GM06990 (cell line): Measurements from ENCODE around the gene CSAD.

ENCODE experiments used
- DNase-seq: peaks from one replicate; pipeline ENCODE4 v3.0.0-alpha.2; 2011; ENCODE audit not compliant: insufficient read length; ENCODE audit errors: extremely low read depth
- H3K27me3 ChIP-seq: replicated peaks from 2 replicates; pipeline ENCODE4 v1.6.0; 2011; ENCODE audit warnings: low read length; ENCODE audit not compliant: control insufficient read depth, insufficient read depth
- H3K36me3 ChIP-seq: 2 replicates; pipeline ENCODE4 v1.5.1; 2011; ENCODE audit warnings: low read length; ENCODE audit not compliant: control insufficient read depth, insufficient read depth
- H3K4me3 ChIP-seq: replicated peaks from 2 replicates; pipeline ENCODE4 v1.5.1; 2011; ENCODE audit warnings: low read depth, mild to moderate bottlenecking, control low read depth, low read length
- TF ChIP-seq, protein P1 (sequence below): IDR thresholded peaks from 2 replicates; pipeline ENCODE4 v1.5.1; 2011; ENCODE audit warnings: low read length, control low read depth, mild to moderate bottlenecking, inconsistent platforms; ENCODE audit not compliant: insufficient read depth, poor library complexity, severe bottlenecking

CSAD gene

DNA sequence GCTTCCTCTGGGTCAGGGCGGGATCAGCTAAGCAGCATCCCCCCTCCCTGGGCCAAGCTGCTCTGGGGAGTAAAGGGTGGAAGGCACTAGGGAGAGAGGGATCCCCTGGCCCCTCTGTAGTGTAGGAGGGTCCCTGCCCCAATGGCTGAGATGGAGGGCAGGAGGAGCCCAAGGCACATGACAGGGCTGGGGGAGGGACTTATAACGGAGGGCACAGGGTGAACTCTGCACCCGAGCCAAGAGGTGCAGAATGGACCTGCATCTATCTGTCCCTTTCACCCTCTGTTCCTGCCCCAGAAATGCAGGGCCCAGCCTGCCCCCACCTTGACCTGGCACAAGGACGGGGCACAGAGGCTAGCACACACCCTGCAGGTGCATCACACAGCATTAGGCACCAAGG is 30.1 kb upstream of the CSAD start:
- Histone ChIP-seq H3K27me3 (no peaks in the 10 kb centered on the region), H3K4me3 (no peak overlapping the region), H3K36me3 (peaks cover 10% of the 10 kb centered on the region)
- DNase-seq, result no peak
- TF ChIP-seq, protein P1, sequence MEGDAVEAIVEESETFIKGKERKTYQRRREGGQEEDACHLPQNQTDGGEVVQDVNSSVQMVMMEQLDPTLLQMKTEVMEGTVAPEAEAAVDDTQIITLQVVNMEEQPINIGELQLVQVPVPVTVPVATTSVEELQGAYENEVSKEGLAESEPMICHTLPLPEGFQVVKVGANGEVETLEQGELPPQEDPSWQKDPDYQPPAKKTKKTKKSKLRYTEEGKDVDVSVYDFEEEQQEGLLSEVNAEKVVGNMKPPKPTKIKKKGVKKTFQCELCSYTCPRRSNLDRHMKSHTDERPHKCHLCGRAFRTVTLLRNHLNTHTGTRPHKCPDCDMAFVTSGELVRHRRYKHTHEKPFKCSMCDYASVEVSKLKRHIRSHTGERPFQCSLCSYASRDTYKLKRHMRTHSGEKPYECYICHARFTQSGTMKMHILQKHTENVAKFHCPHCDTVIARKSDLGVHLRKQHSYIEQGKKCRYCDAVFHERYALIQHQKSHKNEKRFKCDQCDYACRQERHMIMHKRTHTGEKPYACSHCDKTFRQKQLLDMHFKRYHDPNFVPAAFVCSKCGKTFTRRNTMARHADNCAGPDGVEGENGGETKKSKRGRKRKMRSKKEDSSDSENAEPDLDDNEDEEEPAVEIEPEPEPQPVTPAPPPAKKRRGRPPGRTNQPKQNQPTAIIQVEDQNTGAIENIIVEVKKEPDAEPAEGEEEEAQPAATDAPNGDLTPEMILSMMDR, result no peak

DNA sequence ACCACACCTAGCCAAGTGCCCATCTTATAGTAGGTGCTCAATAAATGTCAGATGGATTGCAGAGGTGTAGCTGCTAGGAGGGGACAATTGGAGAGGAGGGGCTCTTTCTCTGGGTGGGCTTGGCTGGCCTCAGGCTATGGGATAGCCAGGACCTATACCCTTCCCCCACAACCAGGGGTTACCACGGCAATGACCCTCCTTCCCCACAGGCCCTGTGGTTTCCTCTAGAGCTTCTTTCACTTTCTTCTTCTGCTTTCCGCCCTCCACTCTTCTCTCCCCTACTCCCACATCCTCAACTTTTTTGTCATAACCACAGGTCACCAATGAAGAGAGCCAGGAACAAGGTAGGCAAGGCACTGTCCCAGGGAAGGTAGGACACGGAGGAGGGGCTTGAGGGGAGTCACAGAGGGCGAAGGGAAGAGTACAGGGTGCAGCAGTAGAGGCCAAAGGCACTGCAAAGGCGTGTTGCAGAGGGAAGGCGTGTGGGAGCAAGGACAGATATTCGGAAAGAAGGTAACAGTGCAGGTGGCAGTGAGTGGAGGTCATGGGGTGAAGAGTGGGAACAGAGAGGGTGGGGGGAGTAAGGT is 28.2 kb upstream of the CSAD start:
- peak; percentile 69 for DNase-seq
- H3K27me3 ChIP-seq, result no peaks in the 10 kb centered on the region
- peaks cover 7% of the 10 kb centered on the region for H3K36me3 ChIP-seq
- TF ChIP-seq, protein P1, result no peak
- H3K4me3 ChIP-seq, result peak overlapping the region; percentile 66

DNA sequence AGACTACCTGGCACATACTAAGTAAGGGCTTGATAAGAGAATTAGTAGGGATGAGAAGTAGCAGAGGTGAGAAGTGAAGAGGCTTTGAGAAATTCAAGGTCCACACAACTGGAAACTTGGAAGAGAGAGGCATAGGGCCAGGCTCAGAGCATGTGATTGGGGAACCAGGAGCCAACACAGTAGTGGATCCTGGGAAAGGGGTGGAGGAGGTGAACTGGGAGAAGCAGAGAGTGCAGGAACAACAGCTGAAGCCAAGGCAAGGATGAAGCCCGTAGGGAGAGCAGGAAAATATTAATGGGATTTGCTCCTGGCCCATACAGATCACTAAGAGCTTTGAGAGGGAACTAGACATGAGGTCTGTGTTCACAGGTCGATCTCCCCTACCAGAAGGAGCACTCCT is 27.7 kb upstream of the CSAD start:
- Histone ChIP-seq H3K36me3 (peaks cover 5% of the 10 kb centered on the region; the same call in 1 of the 2 replicates), H3K4me3 (no peak overlapping the region), H3K27me3 (no peaks in the 10 kb centered on the region)
- no peak for DNase-seq
- TF ChIP-seq, protein P1, result no peak

DNA sequence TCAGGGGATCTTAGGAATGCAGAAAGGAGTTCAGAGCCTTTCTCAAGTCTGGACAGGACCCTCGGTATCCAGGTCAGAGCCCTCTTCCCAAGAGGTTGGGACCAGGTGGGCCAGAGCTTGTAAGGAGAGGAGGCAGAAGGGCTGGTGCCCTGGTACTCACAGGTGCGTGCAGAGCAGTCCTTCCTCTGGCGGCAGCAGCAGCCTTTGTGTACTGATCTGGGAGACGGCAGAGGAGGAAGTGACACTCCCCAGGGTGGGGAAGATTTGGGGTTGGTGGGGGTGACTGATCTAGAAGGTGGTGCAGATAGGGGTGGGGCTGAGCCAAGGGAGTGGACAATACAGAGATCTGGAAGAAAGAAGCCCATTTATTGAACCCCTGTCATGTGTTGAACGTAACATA is 26.3 kb upstream of the CSAD start, which contains the start of gene ITGB7:
TSS of gene ITGB7 (minus strand) at position 210 of the 400 bp plus-strand sequence. CDS start 6,808 bp downstream, outside the sequence.
- peak within 1 kb of the TSS; percentile 97 for H3K4me3 ChIP-seq
- no peaks in the 10 kb centered on the region for H3K27me3 ChIP-seq
- peaks cover 5% of the 10 kb centered on the region; the same call in 1 of the 2 replicates for H3K36me3 ChIP-seq
- peak; percentile 69 for DNase-seq
- TF ChIP-seq, protein P1, result no peak

DNA sequence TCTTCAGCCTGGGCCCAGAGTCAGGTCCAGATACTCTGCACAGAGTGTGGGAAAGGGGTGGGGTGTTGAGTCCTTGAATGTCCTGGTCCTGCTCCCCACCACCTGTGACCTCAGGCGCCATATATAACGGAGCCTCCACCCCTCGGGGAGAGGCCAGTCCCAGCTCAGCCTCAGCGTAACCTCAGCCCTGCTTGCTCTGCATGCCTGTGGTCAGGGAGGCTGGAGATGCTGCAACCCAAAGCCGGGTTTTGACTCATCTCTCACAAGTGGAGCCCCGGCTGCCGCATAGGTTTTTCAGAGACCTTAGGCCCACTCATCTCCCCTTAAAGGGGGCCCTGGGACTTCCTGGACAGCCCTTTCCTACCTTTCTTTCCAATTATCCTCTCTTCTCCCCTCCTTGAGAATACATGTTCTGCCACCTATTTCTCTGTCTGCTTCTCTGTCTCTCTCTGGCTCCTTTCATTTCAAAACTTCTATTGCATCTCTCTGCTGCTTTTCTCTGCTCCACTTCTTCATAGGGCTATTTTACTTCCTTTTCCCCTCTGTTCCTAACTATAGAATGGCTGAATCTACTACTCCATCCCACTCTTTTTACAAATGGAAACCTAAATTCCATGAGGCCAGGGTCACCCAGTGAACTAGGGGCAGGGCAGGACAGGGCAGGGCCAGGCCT is 25.2 kb upstream of the CSAD start:
- TF ChIP-seq, protein P1, result no peak
- DNase-seq, result peak; percentile 84
- H3K27me3 ChIP-seq, result no peaks in the 10 kb centered on the region
- H3K36me3 ChIP-seq, result no peaks in the 10 kb centered on the region
- peak overlapping the region; percentile 97 for H3K4me3 ChIP-seq
